Karpas-422 (cell line): ENCODE measurements around the gene COL25A1. TPM values are rescaled to one million over a fixed set of nuclear protein-coding genes. Genes with fewer than 3 reads are reported as not detected.
"Not testable (repeated sequence)": the region's sequence is repeated elsewhere in the genome, so short reads cannot be mapped to it uniquely, and the experiment has no call there.

Experiments
- DNase-seq: peaks from one replicate; pipeline ENCODE4 v3.0.0-alpha.2; 2015
- H2AFZ ChIP-seq: fragments of 200-600 bp; sonication (generic); 2 replicates; pipeline ENCODE4 v1.6.1; 2014; ENCODE audit warnings: antibody characterized with exemption, low read length, mixed read lengths
- H3K27ac ChIP-seq: fragments of 200-600 bp; sonication (generic); 2 replicates; pipeline ENCODE4 v1.5.1; 2014; ENCODE audit warnings: mild to moderate bottlenecking, low read length, moderate library complexity
- H3K27me3 ChIP-seq: fragments of 200-600 bp; sonication (generic); 2 replicates; pipeline ENCODE4 v1.6.1; 2014; ENCODE audit warnings: low read length, mixed read lengths
- H3K36me3 ChIP-seq: fragments of 200-600 bp; sonication (generic); 2 replicates; pipeline ENCODE4 v1.6.1; 2014; ENCODE audit warnings: low read length, mixed read lengths; ENCODE audit not compliant: insufficient read depth
- H3K4me1 ChIP-seq: fragments of 200-600 bp; sonication (generic); 2 replicates; pipeline ENCODE4 v1.6.1; 2014; ENCODE audit warnings: mild to moderate bottlenecking, low read length, mixed read lengths
- H3K4me2 ChIP-seq: fragments of 200-600 bp; sonication (generic); 2 replicates; pipeline ENCODE4 v1.6.1; 2014; ENCODE audit warnings: low read length, low read depth, mild to moderate bottlenecking; ENCODE audit not compliant: poor library complexity, severe bottlenecking
- H3K4me3 ChIP-seq: fragments of 200-600 bp; sonication (generic); 2 replicates; pipeline ENCODE4 v1.5.1; 2014; ENCODE audit warnings: mild to moderate bottlenecking, antibody characterized with exemption, low read length, mixed read lengths
- H3K79me2 ChIP-seq: fragments of 200-600 bp; sonication (generic); 2 replicates; pipeline ENCODE4 v1.6.1; 2014; ENCODE audit warnings: mild to moderate bottlenecking, low read length, mixed read lengths
- H3K9ac ChIP-seq: fragments of 200-600 bp; sonication (generic); 2 replicates; pipeline ENCODE4 v1.6.0; 2014; ENCODE audit warnings: low read length
- H3K9me2 ChIP-seq: fragments of 200-600 bp; sonication (generic), shearing (Covaris generic); replicated peaks from 2 replicates; pipeline ENCODE4 v1.6.0; 2014; ENCODE audit warnings: mild to moderate bottlenecking, low read length, moderate library complexity; ENCODE audit not compliant: insufficient read depth
- H3K9me3 ChIP-seq: fragments of 300-700, 200-600 bp; sonication (generic); 2 replicates; pipeline ENCODE4 v1.6.1; 2014; ENCODE audit warnings: low read length, mixed read lengths
- H4K20me1 ChIP-seq: fragments of 200-600 bp; sonication (generic); 2 replicates; pipeline ENCODE4 v1.6.1; 2014; ENCODE audit warnings: mild to moderate bottlenecking, antibody characterized with exemption, low read length, low read depth; ENCODE audit not compliant: insufficient read depth
- total RNA-seq: library from RNA; depleted of rRNA; stranded (reverse); fragments of >200 nt; shearing (Covaris generic); gene quantifications from 2 replicates; pipeline ENCODE4 v1.2.3, GENCODE V29; 2014; ENCODE audit warnings: low replicate concordance

COL25A1 gene
- total RNA-seq, 1 experiment from 2014 or later = not detected

DNA sequence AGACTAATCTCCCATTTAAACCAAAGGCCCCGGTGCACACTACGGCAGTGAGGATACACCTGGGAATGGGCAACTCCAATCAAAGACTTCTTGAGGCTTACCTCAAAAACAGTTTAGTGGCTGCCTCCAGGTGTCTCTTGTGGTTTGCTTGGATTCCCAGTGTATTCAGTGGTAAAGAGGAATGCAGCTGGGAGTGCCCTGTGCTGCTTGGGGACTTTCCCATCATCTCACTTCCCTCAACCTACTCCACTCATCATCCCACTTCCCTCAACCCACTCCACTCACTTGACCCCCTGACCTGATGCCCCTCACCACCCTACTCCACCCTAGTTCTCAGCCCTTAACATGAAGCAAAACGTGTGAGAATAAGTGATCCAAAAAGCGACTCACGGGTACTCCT, 362.3 kb downstream of the COL25A1 start:
- no peaks in the 10 kb centered on the region for H4K20me1 ChIP-seq

DNA sequence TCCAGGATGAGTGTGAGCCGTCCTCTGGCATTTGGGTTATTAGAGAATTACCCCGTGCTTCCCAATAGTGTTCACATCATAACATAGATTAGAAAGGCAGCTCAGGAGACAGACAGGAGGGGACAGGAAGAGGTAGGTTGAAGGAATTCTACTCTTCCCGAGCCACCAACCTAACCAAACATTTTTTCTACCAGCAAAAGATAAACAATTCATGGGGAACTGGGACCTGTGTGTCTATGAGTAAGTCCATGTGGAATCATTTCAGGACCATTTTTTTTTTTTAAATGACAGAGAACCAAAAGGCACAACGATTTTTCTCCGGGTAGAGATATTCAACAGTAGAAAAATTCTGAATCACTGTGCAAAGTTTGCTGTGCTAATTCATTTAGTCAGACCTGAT, 365.4 kb downstream of the COL25A1 start:
- no peak overlapping the region for H3K4me3 ChIP-seq
- no peak overlapping the region for H3K4me2 ChIP-seq
- no peaks in the 10 kb centered on the region for H4K20me1 ChIP-seq
- no peak overlapping the region for H2AFZ ChIP-seq
- no peaks in the 10 kb centered on the region for H3K9me2 ChIP-seq
- H3K4me1 ChIP-seq = no peaks in the 10 kb centered on the region
- H3K27me3 ChIP-seq = no peaks in the 10 kb centered on the region
- H3K9ac ChIP-seq = no peak overlapping the region
- H3K9me3 ChIP-seq = no peaks in the 10 kb centered on the region
- DNase-seq = no peak
- no peak overlapping the region for H3K27ac ChIP-seq
- H3K79me2 ChIP-seq = no peaks in the 10 kb centered on the region
- H3K36me3 ChIP-seq = no peaks in the 10 kb centered on the region

More for the DNA sequence above, 362.3 kb downstream of the COL25A1 start:
- no peak overlapping the region for H3K9ac ChIP-seq
- no peaks in the 10 kb centered on the region for H3K79me2 ChIP-seq
- no peaks in the 10 kb centered on the region for H3K36me3 ChIP-seq
- H3K9me3 ChIP-seq = no peaks in the 10 kb centered on the region
- no peak overlapping the region for H3K4me3 ChIP-seq
- no peak overlapping the region for H3K27ac ChIP-seq
- DNase-seq = no peak
- H3K9me2 ChIP-seq = no peaks in the 10 kb centered on the region
- no peak overlapping the region for H2AFZ ChIP-seq
- no peaks in the 10 kb centered on the region for H3K27me3 ChIP-seq
- H3K4me2 ChIP-seq = no peak overlapping the region
- no peaks in the 10 kb centered on the region for H3K4me1 ChIP-seq

GRCh38 chr4:108933925-108934324, 368.5 kb downstream of the COL25A1 start:
- not testable (repeated sequence) for H2AFZ ChIP-seq, H3K27me3 ChIP-seq, H3K4me2 ChIP-seq, H3K79me2 ChIP-seq, H3K27ac ChIP-seq, H3K4me1 ChIP-seq, H3K9me3 ChIP-seq, H3K4me3 ChIP-seq, H3K9me2 ChIP-seq, H3K36me3 ChIP-seq, DNase-seq, H3K9ac ChIP-seq, H4K20me1 ChIP-seq

DNA sequence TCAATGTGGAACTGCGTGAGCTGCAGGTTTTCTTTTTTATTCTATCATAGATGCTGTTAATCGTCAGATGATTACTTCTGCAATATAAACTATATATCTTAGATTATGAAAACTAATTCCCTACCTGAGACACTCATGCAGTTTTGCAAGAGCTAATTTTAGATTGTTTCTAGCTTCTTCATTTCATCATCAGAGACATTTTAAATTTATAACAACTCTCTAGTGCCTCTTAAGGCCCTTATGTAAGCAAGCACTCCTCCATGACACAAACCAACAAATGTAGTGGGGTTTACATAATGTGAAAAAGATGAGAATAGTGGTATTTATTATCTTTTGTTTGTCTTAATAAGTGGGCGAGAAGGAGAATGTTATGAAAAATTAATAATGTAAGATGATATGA, 369.4 kb downstream of the COL25A1 start:
- Histone ChIP-seq H3K4me1 (no peaks in the 10 kb centered on the region), H3K4me3 (no peak overlapping the region), H3K27ac (no peak overlapping the region), H4K20me1 (no peaks in the 10 kb centered on the region), H3K36me3 (no peaks in the 10 kb centered on the region), H3K4me2 (no peak overlapping the region), H3K79me2 (no peaks in the 10 kb centered on the region), H2AFZ (no peak overlapping the region), H3K9ac (no peak overlapping the region), H3K9me2 (no peaks in the 10 kb centered on the region), H3K27me3 (no peaks in the 10 kb centered on the region), H3K9me3 (no peaks in the 10 kb centered on the region)
- no peak for DNase-seq

GRCh38 chr4:108931926-108932325, 370.5 kb downstream of the COL25A1 start:
- no peaks in the 10 kb centered on the region for H3K9me3 ChIP-seq
- H3K36me3 ChIP-seq = no peaks in the 10 kb centered on the region
- H3K79me2 ChIP-seq = no peaks in the 10 kb centered on the region
- H3K9ac ChIP-seq = no peak overlapping the region
- H4K20me1 ChIP-seq = no peaks in the 10 kb centered on the region
- no peak overlapping the region for H3K4me2 ChIP-seq
- no peaks in the 10 kb centered on the region for H3K27me3 ChIP-seq
- no peak for DNase-seq
- no peak overlapping the region for H3K4me3 ChIP-seq
- no peaks in the 10 kb centered on the region for H3K4me1 ChIP-seq
- H3K9me2 ChIP-seq = no peaks in the 10 kb centered on the region
- no peak overlapping the region for H3K27ac ChIP-seq
- H2AFZ ChIP-seq = no peak overlapping the region

- DNase-seq = no peak
- Histone ChIP-seq H2AFZ (no peak overlapping the region), H3K79me2 (no peaks in the 10 kb centered on the region), H3K27me3 (no peaks in the 10 kb centered on the region), H3K4me3 (no peak overlapping the region), H3K9me3 (no peaks in the 10 kb centered on the region), H3K9me2 (no peaks in the 10 kb centered on the region), H3K36me3 (no peaks in the 10 kb centered on the region), H3K27ac (no peak overlapping the region), H4K20me1 (no peaks in the 10 kb centered on the region), H3K4me2 (no peak overlapping the region), H3K9ac (no peak overlapping the region), H3K4me1 (no peaks in the 10 kb centered on the region)
Observed at GRCh38 chr4:108930186-108930585, 372.3 kb downstream of the COL25A1 start.

GRCh38 chr4:108926781-108927180, 375.7 kb downstream of the COL25A1 start:
- no peak overlapping the region for H2AFZ ChIP-seq
- H3K27me3 ChIP-seq = no peaks in the 10 kb centered on the region
- no peaks in the 10 kb centered on the region for H3K79me2 ChIP-seq
- H3K9me3 ChIP-seq = no peaks in the 10 kb centered on the region
- no peak for DNase-seq
- H4K20me1 ChIP-seq = no peaks in the 10 kb centered on the region
- H3K4me1 ChIP-seq = no peaks in the 10 kb centered on the region
- no peaks in the 10 kb centered on the region for H3K9me2 ChIP-seq
- H3K4me2 ChIP-seq = no peak overlapping the region
- no peak overlapping the region for H3K9ac ChIP-seq
- H3K4me3 ChIP-seq = no peak overlapping the region
- no peak overlapping the region for H3K27ac ChIP-seq
- no peaks in the 10 kb centered on the region for H3K36me3 ChIP-seq

GRCh38 chr4:108926061-108926460, 376.4 kb downstream of the COL25A1 start:
- H3K9ac ChIP-seq = no peak overlapping the region
- no peaks in the 10 kb centered on the region for H3K9me2 ChIP-seq
- H3K4me2 ChIP-seq = no peak overlapping the region
- H3K36me3 ChIP-seq = no peaks in the 10 kb centered on the region
- DNase-seq = no peak
- H3K4me3 ChIP-seq = no peak overlapping the region
- H3K4me1 ChIP-seq = no peaks in the 10 kb centered on the region
- H3K27me3 ChIP-seq = no peaks in the 10 kb centered on the region
- no peak overlapping the region for H3K27ac ChIP-seq
- H2AFZ ChIP-seq = no peak overlapping the region
- no peaks in the 10 kb centered on the region for H3K9me3 ChIP-seq
- no peaks in the 10 kb centered on the region for H4K20me1 ChIP-seq
- no peaks in the 10 kb centered on the region for H3K79me2 ChIP-seq

GRCh38 chr4:108922191-108922590, 380.3 kb downstream of the COL25A1 start:
- Histone ChIP-seq H3K27me3 (no peaks in the 10 kb centered on the region), H3K4me2 (no peak overlapping the region), H3K9ac (no peak overlapping the region), H3K36me3 (no peaks in the 10 kb centered on the region), H3K4me1 (no peaks in the 10 kb centered on the region), H2AFZ (no peak overlapping the region), H4K20me1 (no peaks in the 10 kb centered on the region), H3K9me3 (no peaks in the 10 kb centered on the region), H3K9me2 (no peaks in the 10 kb centered on the region), H3K4me3 (no peak overlapping the region), H3K27ac (no peak overlapping the region), H3K79me2 (no peaks in the 10 kb centered on the region)
- no peak for DNase-seq
